ENCODE measurements around the gene KRT35. TPM values are rescaled to one million over a fixed set of nuclear protein-coding genes. Genes with fewer than 3 reads are reported as not detected.

KRT35 gene
- total and polyA plus RNA-seq, 12 donors, result not detected

GRCh38 chr17:41446806-41447205, 34.1 kb downstream of the KRT35 start:
- no peak for TF ChIP-seq CTCF (IDR thresholded peaks at IDR 0.05)
- H3K27me3 ChIP-seq, result peaks cover 0 to 61% (median 32%) of the 10 kb centered on the region in 7 donors
- H3K4me1 ChIP-seq, result no peaks in the 10 kb centered on the region
- H3K36me3 ChIP-seq, result no peaks in the 10 kb centered on the region
- ATAC-seq, result no peak
- WGBS, 2 donors, result 46 to 62% methylated on average over 2 of the region's 2 CpGs
- H3K27ac ChIP-seq, result no peak overlapping the region
- no peak overlapping the region for H3K4me3 ChIP-seq
- DNase-seq, result no peak
- H3K9me3 ChIP-seq, result peaks cover 0 to 15% (median 0%) of the 10 kb centered on the region in 11 donors
- intact Hi-C loops (cut with DNase I), result no loop called here

- WGBS, 2 donors, result 61 to 75% methylated on average over 3 of the region's 3 CpGs
- H3K9me3 ChIP-seq, result peaks cover 0 to 9% (median 0%) of the 10 kb centered on the region in 11 donors
- TF ChIP-seq CTCF (IDR thresholded peaks at IDR 0.05), result no peak
Observed at GRCh38 chr17:41444640-41445039, 36.3 kb downstream of the KRT35 start.

GRCh38 chr17:41444186-41444585, 36.8 kb downstream of the KRT35 start:
- H3K4me1 ChIP-seq, result no peaks in the 10 kb centered on the region
- no peak for TF ChIP-seq CTCF (IDR thresholded peaks at IDR 0.05)
- H3K9me3 ChIP-seq, result peaks cover 0 to 9% (median 0%) of the 10 kb centered on the region in 11 donors
- no peak overlapping the region for H3K4me3 ChIP-seq
- WGBS, 2 donors, result 73 to 76% methylated on average over 1 of the region's 1 CpG
- H3K27me3 ChIP-seq, result peaks cover 0 to 73% (median 43%) of the 10 kb centered on the region in 7 donors
- H3K36me3 ChIP-seq, result no peaks in the 10 kb centered on the region
- ATAC-seq (no peak), DNase-seq (no peak)
- intact Hi-C loops (cut with DNase I), result no loop called here
- no peak overlapping the region for H3K27ac ChIP-seq

More at GRCh38 chr17:41444640-41445039, 36.3 kb downstream of the KRT35 start:
- Histone ChIP-seq H3K27me3 (peaks cover 0 to 73% (median 41%) of the 10 kb centered on the region in 7 donors), H3K4me1 (no peaks in the 10 kb centered on the region), H3K4me3 (no peak overlapping the region), H3K27ac (no peak overlapping the region), H3K36me3 (no peaks in the 10 kb centered on the region)
- DNase-seq (no peak), ATAC-seq (no peak)
- intact Hi-C loops (cut with DNase I), result no loop called here

- 74 to 84% methylated on average over 4 of the region's 4 CpGs for WGBS, 2 donors
- Histone ChIP-seq H3K4me1 (no peaks in the 10 kb centered on the region), H3K4me3 (no peak overlapping the region), H3K9me3 (peaks cover 0 to 9% (median 0%) of the 10 kb centered on the region in 11 donors), H3K36me3 (no peaks in the 10 kb centered on the region), H3K27ac (no peak overlapping the region), H3K27me3 (peaks cover 0 to 73% (median 40%) of the 10 kb centered on the region in 7 donors)
- intact Hi-C loops (cut with DNase I), result no loop called here
- no peak for ATAC-seq
- DNase-seq, result no peak
- TF ChIP-seq CTCF (IDR thresholded peaks at IDR 0.05), result no peak
Observed at GRCh38 chr17:41442739-41443138, 38.2 kb downstream of the KRT35 start.
